ENCODE data around the gene TUBG2.

The TUBG2 gene

DNA sequence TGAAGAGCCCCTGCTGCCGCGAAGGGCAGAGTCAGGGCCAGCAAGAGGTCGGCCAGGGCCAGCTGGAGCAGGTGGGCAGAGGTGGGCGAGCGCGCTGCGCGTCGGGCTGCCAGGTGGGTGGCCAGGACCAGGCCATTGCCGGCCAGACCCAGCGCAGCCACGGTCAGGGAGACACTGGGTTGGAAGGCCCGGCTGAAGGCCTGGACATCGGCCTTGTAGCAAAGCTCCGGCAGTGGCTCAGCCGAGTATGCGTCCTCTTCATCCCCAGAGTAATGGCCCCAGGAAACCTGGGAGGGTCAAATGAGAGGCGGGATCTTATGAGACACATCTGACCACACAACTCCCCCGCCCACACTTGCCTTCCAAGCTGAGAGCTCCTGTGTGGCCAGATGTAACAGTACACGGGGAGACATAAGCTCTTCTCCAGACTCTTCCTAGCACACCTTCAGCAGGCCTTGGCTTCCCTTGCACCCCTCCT, 21.3 kb downstream of the TUBG2 start:
- TF ChIP-seq, protein P1, sequence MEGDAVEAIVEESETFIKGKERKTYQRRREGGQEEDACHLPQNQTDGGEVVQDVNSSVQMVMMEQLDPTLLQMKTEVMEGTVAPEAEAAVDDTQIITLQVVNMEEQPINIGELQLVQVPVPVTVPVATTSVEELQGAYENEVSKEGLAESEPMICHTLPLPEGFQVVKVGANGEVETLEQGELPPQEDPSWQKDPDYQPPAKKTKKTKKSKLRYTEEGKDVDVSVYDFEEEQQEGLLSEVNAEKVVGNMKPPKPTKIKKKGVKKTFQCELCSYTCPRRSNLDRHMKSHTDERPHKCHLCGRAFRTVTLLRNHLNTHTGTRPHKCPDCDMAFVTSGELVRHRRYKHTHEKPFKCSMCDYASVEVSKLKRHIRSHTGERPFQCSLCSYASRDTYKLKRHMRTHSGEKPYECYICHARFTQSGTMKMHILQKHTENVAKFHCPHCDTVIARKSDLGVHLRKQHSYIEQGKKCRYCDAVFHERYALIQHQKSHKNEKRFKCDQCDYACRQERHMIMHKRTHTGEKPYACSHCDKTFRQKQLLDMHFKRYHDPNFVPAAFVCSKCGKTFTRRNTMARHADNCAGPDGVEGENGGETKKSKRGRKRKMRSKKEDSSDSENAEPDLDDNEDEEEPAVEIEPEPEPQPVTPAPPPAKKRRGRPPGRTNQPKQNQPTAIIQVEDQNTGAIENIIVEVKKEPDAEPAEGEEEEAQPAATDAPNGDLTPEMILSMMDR (conservative IDR thresholded peaks at IDR 0.05; ENCODE audit: low read depth, low read length) = no peak
- DNase-seq (ENCODE audit: low read depth) = no peak
- no peak overlapping the region for H3K4me3 ChIP-seq (ENCODE audit: low read length)

DNA sequence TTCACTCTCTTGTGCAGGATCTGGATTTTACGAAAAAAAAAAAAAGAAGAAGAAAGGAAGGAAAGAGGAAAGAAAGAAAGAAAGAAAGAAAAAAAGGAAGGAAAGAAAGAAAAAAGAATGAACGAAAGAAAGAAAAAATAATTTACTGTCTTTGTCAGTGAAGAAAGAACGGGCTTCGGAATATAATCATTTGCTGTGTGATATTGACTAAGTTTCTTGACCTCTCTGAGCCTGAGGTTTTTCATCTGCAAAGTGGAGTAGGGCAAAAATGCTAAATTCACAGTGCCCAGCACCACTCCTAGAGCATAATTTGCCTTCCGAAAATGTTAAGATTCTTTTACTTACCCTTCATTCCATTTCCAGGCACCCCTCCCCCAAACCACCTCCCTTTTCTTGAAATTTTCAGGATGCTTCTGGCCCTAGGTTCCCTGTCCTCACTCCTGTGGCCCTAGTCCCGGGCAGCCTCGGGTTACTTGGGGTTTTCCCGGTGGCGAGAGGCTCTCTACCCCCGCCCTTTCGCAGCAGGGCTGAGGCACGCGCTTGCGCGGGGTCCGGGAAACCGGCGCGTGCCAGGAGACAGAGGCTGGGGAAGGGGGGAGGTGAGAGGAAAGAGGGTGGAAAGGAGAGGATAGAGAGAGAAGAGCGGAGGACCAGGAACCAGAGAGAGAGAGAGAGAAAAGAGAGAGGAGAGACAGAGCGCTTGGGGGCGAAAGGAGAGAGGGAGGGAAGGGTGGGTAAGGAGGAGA, 23.1 kb downstream of the TUBG2 start, which contains the start of gene CNTNAP1:
TSS of gene CNTNAP1 (plus strand) at position 556 of the 746 bp plus-strand sequence. CDS start 299 bp downstream, outside the sequence.
- peak within 1 kb of the TSS; percentile 36 for H3K4me3 ChIP-seq (ENCODE audit: low read length)
- TF ChIP-seq, protein P1 (conservative IDR thresholded peaks at IDR 0.05; ENCODE audit: low read depth, low read length) = no peak
- DNase-seq (ENCODE audit: low read depth) = no peak

DNA sequence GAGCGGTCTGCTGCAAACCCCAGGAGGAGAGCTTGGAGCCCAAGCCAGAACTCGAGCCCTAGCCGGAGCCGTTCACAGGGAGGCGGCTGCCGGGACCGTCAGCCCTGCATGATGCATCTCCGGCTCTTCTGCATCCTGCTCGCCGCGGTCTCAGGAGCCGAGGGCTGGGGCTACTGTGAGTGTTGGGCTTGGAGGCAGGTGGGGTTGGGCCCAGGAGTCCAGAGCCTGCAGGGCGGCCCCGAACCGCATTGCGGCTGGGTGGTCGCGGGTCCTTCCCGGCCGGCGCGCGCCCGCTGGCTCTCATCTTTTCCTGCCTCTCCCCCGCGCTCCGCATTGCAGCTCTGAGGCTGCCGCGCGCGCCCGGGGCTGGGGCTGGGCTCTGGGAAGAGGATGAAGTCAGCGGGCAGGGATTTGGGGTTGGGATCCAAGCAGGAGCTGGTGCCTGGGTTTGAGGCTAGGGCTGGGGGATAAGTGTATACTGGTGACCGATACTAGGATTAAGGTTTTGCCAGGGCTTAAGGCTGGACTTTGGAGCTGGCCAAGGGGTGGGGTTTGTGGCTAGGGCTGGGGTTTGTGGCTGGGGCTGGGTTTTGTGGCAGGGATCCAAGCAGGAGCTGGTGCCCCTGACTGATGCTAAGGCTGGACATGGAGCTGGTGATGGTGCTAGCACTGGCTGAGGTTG, 23.8 kb downstream of the TUBG2 start:
- DNase-seq (ENCODE audit: low read depth) = no peak
- peak overlapping the region; percentile 36 for H3K4me3 ChIP-seq (ENCODE audit: low read length)
- TF ChIP-seq, protein P1 (conservative IDR thresholded peaks at IDR 0.05; ENCODE audit: low read depth, low read length) = no peak

DNA sequence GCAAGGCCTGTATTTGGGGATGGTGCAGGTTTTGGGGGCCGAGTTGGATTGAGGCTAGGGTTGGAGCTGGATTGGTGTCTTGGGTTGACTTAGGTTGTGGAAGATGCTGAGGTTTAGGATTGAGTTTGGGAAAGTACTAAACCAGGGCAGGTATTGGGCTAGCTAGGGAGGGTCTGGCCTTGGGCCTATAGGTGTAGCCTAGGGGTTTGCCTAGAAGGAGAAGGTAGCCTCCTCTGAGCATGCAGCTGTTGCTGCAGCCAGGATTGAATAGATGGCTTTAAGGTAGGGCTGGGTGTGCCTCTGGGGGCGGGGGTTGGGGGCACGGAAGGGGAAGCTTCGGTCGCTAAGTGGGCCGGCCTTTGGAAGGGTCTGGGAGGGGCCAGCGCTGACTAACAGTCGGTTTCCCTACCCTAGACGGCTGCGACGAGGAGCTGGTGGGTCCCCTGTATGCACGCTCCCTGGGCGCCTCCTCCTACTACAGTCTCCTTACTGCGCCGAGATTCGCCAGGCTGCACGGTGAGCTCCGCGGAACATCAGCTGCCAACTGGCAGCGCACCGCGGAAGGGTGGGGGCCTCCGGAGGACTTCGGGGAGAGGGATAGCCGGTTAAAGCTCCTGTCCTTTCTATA, 24.4 kb downstream of the TUBG2 start:
- no peak overlapping the region for H3K4me3 ChIP-seq (ENCODE audit: low read length)
- TF ChIP-seq, protein P1 (conservative IDR thresholded peaks at IDR 0.05; ENCODE audit: low read depth, low read length) = no peak

DNA sequence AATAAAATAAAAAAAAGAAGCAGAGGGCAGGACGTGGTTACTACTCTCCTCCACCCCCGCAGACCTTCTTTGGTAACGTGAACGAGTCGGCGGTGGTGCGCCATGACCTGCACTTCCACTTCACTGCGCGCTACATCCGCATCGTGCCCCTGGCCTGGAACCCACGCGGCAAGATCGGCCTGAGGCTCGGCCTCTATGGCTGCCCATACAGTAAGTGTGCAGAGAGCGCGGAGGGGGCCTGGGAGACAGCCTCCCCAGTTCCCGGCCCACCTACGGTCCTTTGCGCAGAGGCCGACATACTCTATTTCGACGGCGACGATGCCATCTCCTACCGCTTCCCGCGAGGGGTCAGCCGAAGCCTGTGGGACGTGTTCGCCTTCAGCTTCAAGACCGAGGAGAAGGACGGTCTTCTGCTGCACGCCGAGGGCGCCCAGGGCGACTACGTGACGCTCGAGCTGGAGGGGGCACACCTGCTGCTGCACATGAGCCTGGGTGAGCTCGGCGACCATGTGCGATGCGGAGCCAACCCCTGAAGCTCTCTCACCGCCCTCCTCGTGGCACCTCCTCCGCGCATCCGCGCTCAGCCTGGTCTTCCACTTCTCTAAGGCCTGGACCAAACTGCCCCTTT, 26.0 kb downstream of the TUBG2 start:
- no peak for DNase-seq (ENCODE audit: low read depth)
- TF ChIP-seq, protein P1 (conservative IDR thresholded peaks at IDR 0.05; ENCODE audit: low read depth, low read length) = no peak
- H3K4me3 ChIP-seq (ENCODE audit: low read length) = no peak overlapping the region

More for the DNA sequence above, 24.4 kb downstream of the TUBG2 start:
- no peak for DNase-seq (ENCODE audit: low read depth)

DNA sequence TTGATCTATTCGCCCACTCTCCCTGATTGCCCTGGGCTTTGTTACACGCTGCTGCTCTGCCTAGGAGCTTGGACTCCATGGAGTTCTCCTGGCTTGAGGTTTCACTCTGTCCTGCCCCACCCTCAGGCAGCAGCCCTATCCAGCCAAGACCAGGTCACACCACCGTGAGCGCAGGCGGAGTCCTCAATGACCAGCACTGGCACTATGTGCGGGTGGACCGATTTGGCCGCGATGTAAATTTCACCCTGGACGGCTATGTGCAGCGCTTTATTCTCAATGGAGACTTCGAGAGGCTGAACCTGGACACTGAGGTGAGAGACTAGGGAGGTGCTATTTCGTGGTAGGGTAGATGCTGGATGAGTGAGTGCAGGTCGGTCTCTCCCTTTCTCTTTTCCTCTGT, 26.7 kb downstream of the TUBG2 start:
- DNase-seq (ENCODE audit: low read depth) = no peak
- H3K4me3 ChIP-seq (ENCODE audit: low read length) = no peak overlapping the region
- TF ChIP-seq, protein P1 (conservative IDR thresholded peaks at IDR 0.05; ENCODE audit: low read depth, low read length) = no peak

Data from retinal pigment epithelial cell (primary cell).